OCI-M2 (cell line): ENCODE measurements around the gene FXYD4.
"Not testable (repeated sequence)": the region's sequence is repeated elsewhere in the genome, so short reads cannot be mapped to it uniquely, and the experiment has no call there.

Experiments used
- DNase-seq: peaks from one replicate; lab custom pipeline; 2025; ENCODE audit not compliant: unreplicated experiment; lab: John Stamatoyannopoulos, UW

FXYD4 gene, protein sequence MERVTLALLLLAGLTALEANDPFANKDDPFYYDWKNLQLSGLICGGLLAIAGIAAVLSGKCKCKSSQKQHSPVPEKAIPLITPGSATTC

DNA sequence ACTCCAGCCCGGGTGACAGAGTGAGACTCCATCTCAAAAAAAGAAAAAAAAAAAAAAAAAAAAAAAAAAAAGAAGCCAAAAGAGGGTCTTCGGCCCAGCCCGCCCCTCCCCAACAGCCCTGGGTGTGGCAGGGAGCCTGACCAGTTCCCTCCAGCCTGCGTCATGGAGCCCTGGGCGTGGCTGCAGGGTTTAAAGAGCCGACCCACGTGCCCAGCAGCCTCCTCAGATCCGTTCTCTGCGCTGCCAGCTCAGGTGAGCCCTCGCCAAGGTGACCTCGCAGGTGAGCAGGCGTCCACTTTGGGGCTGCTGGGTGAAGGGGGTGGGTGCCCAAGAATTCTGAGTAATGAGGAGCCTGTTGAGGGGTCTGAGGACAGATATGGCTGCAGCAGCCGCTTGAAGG lies at the start of gene FXYD4:
Gene FXYD4, plus strand, starts transcription at position 219 of the 400 bp plus-strand sequence. CDS start 2,111 bp downstream, outside the sequence.
- DNase-seq = no peak

DNA sequence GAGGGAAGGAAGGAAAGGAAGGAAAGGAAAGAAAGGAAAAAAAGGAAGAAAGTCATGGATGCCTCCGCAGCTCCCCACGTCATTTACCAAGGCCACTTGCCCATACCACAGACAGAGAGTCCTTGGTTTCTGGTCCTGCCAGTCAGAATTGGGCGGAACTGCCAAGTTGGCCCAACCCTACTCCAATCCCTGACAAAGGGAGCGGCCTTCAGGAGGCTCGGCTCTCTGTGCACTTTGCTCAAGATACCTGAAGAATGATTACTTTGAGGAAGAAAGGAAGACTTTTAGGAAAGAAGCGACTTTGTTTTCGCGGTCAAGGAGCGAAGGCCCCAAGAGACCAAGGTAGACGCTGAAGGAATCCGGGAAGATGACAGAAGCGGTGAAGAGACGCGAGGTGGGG lies 49.1 kb upstream of the FXYD4 start:
- DNase-seq = no peak

DNA sequence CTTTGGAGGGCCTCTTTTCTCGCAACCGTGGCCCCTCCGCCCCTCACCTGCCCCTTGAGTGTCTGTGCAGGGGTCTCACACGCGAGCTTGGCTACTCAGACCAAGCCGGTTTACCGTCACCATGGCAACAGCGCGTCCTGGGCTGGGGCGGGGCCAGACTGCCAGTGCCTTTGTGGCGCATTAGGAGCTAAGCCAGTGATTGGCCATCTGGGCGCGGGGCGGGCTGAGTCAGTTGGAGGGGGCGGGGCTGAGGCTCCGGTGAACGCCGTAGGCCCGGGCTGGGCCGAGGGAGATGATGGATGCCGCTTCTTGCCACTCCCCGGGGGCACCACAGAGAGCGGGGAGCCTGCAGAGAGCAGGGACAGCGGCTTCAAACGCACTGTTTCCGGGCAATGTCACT lies 48.7 kb upstream of the FXYD4 start:
- DNase-seq = no peak

DNA sequence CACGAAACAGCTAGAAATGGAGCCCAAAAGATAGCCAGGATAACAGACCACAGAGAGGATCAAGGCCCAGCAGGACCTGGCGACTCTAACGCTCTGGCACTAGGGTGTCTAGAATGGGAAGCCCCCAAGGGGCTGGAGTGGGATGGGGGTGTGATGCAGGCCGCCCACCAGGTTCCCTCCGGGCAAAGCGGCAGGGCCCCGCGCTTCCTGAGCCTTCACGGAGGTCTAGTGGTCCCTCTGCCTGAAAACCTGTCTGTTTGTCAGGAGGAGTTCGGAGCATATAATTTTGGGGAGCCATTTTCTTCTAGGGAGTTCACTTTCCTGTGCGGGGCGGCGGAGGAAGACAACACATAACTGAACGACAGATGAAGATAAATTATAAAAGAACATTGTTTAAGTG lies 48.2 kb upstream of the FXYD4 start:
- DNase-seq = no peak

DNA sequence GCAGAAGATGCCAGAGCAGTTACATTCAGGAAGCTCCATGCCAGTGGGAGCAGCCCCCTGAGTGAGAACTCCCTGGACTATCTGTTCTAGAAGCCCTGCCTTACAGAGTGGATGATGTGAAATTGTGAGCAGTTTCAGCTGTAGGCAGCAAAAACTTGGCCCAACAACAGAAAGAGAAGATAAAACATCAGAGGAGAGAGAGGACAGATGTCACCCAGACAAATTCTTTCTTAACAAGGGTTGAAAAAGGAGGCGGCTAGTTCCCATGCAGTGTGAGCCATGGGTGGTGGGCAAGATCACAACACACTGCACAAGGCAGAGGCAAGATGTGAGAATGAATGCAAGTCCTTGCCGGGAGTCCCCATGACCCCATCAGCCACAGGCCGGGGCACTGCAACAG lies 46.6 kb upstream of the FXYD4 start:
- no peak for DNase-seq

DNA sequence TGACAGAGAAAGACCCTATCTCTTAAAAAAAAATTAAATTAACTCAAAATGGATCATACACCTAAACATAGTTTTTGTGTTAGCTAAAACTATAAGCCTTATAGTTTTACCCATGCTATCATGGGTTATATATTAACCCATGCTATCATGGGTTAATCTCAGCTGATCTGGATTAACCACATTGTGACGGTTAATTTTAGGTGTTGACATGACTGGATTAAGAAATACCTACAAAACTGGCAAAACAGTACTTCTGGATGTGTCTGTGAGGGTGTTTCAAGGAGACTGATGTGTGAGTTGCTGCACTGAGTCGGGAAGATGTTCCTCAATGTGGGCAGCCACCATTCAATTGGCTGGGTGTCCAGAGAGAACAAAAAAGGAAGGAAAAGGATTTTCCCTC lies 44.3 kb upstream of the FXYD4 start:
- DNase-seq = no peak

DNA sequence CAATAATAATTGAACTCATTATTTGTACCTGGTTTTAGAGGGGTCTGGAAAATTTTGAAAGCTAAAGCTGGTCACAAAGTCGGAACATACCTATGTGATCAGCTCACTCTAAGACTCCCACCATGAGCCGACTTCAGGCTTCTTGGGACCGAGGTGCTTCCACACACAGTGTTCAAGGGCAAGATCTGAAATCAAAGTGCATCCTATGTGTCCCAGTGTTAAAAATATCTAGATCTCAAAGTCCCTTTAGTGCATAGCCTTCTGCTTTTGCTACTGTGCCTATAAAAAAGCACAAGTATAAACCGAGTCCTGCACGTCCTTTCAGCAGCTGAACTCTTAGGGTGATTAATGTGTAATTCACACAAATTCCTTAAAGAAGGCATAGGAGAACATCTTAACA lies 43.5 kb upstream of the FXYD4 start:
- no peak for DNase-seq

DNA sequence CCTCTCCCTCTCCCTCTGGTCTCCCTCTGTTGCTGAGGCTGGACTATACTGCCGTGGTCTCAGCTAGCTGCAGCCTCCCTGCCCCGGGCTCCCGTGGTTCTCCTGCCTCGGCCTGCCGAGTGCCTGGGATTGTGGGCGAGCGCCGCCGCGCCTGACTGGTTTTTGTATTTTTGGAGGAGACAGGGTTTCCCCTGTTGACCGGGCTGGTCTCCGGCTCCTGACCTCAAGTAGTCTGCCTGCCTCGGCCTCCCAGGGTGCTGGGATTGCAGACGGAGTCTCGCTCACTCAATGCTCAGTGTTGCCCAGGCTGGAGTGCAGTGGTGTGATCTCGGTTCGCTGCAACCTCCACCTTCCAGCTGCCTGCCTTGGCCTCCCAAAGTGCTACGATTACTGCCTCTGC lies 42.6 kb upstream of the FXYD4 start:
- not testable (repeated sequence) for DNase-seq

DNA sequence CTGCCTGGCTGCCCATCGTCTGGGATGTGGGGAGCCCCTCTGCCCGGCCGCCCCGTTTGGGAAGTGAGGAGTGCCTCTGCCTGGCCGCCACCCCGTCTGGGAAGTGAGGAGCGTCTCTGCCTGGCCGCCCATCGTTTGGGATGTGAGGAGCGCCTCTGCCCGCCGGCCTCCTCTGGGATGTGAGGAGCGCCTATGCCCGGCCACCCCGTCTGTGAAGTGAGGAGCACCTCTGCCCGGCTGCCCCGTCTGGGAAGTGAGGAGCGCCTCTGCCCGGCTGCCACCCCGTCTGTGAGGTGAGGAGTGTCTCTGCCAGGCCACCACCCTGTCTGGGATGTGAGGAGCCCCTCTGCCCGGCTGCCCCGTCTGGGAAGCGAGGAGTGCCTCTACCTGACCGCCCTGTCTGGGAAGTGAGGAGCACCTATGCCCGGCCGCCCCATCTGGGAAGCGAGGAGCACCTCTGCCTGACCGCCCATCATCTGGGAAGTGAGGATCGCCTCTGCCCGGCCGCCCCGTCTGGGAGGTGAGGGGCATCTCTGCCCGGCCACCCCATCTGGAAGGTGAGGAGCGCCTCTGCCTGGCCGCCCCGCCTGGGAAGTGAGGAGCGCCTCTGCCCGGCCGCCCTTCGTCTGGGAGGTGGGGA lies 42.1 kb upstream of the FXYD4 start:
- DNase-seq = not testable (repeated sequence)

DNA sequence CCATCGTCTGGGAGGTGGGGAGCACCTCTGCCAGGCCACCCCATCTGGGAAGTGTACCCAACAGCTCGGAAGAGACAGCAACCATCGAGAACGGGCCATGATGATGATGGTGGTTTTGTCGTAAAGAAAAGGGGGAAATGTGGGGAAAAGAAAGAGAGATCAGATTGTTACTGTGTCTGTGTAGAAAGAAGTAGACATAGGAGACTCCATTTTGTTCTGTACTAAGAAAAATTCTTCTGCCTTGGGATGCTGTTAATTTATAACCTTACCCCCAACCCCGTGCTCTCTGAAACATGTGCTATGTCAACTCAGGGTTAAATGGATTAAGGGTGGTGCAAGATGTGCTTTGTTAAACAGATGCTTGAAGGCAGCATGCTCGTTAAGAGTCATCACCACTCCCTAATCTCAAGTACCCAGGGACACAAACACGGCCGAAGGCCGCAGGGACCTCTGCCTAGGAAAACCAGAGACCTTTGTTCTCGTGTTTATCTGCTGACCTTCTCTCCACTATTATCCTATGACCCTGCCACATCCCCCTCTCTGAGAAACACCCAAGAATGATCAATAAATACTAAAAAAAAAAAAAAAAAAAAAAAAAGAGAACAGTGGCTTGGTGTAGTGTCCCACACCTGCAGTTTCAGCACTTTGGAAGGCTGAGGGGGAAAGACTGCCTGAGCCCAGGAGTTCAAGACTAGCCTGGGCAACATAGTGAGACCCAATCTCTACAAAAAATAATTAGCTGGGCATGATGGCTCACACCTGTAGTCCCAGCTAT lies 41.2 kb upstream of the FXYD4 start:
- DNase-seq = not testable (repeated sequence)

DNA sequence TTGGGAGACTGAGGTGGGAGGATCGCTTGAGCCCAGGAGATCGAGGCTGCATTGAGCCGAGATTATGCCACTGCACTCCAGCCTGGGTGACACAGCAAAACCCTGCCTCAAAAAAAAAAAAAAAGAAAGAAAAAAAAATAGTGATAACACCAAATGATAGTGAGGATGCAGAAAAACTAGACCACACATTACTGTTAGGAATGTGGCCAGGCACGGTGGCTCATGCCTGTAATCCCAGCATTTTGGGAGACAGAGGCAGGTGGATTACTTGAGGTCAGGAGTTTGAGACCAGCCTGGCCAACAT lies 40.7 kb upstream of the FXYD4 start:
- not testable (repeated sequence) for DNase-seq

DNA sequence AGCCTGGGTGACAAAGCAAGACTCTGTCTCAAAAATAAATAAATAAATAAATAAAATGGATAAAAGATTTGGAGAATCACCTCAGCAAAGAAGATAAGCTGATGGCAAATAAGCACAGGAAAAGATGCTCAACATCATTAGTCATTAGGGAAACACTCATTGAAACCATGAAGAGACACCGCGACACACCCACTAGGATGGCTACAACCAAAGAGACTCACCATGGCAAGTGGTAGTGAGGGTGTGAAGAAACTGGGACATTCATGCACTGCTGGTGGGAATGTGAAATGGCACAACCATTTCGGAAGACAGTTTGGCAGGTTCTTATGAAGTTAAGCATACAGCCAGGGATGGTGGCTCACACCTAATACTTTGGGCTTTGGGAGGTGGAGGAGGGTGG lies 37.8 kb upstream of the FXYD4 start:
- DNase-seq = no peak

DNA sequence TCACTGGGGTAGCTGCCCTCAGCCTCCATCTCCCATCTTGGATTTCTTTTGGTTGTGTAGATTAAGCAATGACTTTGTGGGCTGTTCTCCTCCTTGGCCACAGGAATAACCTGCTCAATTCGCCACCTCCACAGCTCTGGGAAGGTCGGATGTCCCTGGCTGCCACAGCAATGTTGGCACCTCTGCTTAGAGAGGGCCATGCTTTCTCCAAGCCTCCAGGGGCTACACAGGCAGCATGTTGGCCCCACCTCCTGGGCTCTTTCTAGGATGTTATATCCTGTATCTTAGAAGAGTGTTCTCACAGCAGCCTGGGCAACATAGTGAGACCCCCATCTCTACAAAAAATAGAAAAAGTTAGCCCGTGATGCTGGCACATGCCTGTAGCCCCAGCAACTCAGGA lies 35.4 kb upstream of the FXYD4 start:
- no peak for DNase-seq

DNA sequence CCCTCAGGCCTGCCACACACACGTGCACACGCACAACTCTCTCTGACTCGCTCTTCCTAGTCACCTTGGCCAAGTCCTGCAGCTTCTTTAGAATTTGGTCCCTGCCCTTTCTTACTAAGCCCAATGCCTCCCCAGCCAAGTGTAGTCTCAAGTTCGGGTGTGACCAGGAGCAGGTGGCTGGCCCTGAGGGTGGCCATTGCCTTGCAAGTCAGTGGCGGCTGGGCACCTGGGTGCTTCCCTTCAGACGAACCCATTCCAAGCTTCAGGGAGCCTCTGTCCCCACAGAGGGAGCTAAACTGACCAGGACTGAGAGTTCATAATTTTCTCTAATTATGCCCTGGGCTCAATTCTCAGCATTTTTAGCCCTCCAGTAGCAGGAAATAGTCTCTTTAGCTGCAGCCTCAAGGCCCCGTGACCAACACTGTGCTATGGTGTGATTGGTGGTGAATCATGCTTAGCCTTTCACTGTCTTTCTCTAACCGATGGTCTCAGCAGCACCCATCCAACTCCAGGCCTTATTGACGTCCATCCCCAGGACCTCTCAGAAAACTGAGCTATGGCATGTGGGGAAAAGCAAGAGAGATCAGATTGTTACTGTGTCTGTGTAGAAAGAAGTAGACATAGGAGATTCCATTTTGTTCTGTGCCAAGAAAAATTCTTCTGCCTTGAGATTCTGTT lies 34.7 kb upstream of the FXYD4 start:
- DNase-seq = no peak

DNA sequence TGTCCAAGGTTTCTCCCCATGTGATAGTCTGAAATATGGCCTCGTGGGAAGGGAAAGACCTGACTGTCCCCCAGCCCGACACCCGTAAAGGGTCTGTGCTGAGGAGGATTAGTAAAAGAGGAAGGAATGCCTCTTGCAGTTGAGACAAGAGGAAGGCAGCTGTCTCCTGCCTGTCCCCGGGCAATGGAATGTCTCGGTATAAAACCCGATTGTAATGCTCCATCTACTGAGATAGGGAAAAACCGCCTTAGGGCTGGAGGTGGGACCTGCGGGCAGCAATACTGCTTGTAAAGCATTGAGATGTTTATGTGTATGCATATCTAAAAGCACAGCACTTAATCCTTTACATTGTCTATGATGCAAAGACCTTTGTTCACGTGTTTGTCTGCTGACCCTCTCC lies 33.9 kb upstream of the FXYD4 start:
- DNase-seq = not testable (repeated sequence)

DNA sequence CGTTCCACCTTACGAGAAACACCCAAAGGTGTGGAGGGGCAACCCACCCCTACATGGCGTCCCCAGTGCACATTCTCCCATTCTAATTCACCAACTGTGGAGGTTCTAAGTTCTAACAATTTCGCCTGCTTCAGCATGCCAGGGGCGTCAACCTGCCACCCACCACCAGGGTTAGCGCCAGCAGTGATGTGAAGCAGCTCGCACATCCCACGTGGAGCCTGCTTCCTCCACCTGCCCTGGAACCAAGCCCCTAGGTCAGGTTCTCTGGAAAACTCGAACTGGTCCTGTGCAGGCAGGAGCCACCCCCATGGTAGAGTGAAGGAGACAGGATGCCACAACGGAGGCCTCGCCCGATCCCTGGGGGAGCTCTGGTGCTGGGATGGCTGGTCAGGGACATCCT lies 33.3 kb upstream of the FXYD4 start:
- DNase-seq = no peak

DNA sequence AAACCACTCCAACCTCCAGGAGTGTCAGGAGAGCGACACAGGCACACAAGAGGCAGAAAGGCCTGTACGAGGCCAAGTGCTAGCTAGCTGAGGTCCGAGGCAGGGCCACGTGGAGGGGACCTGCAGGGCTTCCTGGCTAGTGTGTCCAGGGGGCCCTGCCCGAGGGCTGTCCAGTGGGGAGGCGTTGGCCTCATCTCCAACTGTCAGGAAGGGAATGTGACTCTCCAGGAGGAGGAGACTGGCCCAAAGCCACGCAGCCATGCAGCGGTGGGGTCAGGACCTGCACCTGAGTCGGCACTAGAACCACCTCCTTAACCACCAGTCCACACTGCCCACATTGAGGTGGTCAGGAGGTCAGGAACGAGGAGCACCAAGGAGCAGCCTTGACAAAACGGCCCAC lies 32.3 kb upstream of the FXYD4 start:
- DNase-seq = no peak

DNA sequence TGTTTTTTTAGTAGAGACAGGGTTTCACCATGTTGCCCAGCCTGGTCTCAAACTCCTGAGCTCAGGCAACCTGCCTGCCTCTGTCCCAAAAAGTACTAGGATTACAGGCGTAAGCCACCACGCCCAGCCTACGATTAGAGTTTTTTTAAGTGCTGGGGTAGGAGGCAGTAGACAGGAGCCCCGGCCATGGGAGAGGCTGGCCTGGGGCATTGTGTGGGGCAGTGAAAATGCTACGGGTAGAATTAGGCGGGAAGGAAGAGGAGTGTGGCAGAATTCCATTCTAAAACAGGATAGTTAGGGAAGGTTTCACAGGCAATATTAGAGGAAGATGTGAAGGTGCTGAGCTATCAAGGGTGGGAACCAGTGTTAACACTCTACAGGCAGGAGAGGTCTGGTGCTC lies 31.3 kb upstream of the FXYD4 start:
- no peak for DNase-seq

DNA sequence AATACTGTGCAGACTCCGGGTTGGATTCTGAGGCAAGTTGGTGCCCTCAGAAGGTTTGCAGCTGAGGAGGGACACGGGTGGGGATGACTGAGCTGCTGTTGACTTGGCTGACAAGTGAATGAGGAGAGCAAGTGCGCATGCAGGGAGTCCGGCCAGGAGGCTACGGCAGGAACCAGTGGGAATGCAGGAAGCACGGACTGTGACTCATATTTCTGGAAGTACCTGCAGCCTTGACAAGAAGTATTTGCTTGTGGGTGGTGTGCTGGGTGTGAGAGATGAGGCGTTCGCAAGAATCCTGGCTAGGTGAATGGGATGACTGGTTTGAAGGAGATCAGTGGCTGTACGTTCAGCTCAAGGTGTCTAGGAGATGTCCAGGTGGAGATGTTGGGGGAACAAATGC lies 30.8 kb upstream of the FXYD4 start:
- DNase-seq = no peak

DNA sequence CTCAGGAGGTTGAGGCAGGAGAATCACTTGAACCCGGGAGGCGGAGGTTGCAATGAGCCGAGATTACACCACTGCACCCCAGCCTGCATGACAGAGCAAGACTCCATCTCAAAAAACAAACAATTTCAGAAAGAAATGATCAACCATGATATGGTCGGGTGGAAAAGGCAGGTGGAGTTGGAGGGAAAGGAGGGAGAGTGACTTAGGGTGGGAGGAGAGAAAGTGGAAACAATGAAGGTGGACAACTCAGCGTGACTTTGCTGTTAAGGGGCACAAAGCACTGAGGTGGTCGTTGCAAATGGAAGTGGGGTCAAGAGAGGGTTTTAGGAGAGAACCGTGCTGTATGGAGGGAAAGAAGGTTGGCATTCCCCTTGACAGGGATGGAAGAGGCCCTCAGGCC lies 30.0 kb upstream of the FXYD4 start:
- DNase-seq = no peak

DNA sequence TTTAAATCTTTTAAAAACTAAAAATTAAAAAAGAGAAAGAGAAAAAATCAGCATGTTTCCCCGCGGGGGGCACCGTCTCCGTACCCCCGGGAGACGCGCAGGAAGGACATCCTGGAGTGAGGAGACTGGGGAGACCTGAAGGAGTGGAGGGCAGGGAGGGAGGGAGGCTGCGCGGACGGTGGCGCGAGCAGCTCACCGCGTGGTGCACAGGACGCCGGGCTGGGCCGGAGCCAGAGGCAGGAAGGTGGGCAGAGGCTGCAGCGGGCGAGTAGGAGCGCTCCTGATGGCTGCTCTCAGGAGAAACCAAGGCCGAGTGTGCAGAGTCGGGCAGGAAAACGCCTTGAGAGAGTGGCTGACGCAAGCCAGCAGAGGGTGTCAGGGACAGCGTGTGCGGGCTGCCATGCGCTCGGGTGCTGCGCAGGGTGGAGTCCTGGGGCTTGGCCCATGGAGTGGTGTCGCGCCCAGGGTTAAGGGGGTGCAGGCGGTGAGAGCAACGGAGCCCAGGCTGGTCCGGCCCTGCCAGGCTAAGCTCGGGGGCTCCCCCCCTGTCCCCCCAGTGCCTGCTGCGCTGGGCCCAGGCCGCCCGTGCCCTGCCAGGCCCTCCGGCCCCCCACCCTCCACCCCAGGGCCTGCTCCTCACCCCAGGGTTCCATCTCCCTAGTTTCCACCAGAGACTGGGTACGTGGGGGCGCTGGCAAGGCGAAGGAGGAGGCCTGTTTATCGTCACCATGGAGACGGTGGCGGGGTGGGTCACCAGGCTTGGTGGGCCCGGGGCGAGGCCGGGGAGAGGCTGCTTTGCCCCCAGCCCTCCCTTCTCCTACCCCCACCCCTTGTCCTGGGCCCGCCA lies 28.9 kb upstream of the FXYD4 start:
- DNase-seq = no peak
